ENCODE data around the gene EP400.

EP400 gene

GRCh38 chr12:131923260-131923659 is 26.5 kb upstream of the EP400 start:
- no peak for DNase-seq (ENCODE audit: low read depth in 1 of 2, low spot score in 1 of 2)

DNA sequence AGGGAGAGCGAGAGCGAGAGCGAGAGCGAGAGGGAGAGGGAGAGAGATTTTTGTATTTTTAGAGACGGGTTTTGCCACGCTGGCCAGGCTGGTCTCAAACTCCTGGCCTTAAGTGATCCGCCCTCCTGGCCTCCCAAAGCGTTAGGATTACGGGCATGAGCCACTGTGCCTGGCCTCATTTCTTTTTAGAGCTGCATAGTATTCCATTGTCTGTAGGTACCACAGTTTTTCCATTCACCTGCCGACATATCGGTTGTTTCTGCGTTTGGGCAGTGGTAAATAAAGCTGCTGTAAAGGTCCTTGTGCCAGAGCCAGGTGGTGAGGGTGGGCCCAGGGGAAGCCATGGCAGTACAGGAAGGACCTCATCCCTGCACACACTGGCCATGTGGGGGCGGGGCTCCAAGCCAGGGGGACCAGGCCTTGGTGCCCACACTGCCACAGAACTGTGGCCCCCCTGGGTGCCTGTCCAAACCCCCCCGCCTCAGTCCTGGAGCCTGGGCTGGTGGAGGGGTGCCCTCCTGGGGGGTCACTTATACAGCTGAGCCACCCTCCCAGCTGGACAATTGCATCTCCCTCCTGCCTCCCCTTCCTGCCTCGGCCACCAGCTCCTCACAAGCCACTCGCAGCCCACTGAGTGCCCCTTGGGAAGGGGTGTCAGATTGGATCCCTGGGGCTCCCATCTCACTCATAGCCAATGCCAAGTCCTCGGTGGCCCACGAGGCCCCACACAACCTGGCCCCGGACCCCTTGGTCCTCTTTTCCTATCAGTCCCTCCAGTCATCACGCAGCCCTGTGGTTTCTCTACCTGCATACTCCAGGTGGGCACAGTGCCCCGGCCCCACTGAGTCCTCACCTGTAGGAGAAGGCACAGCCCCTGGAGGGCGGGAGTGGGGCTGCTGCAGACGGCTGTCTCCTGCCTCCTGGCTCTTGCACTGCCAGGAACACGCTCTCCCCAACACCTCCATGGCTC is 22.3 kb upstream of the EP400 start:
- no peak for DNase-seq (ENCODE audit: low read depth in 1 of 2, low spot score in 1 of 2)

DNA sequence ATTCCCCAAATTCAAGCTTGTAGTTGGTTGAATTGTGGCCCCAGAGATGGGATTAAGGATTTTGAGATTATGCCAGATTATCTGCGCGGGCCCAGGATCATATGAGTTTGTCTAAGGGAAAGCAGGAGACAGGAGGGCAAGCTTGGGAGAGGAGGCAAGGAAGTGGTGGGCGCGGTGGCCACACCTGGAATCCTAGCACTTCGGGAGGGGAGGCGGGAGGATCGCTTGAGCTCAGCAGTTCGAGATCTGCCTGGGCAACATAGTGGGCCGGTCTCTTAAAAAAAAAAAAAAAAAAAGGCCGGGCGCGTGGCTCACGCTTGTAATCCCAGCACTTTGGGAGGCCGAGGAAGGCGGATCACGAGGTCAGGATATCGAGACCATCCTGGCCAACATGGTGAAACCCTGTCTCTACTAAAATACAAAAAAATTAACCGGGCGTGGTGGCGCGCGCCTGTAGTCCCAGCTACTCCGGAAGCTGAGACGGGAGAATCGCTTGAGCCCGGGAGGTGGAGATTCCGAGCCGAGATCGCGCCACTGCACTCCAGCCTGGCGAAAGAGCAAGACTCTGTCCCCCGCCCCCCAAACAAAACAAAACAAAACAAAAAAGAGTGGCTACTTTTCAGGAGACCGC is 21.5 kb upstream of the EP400 start:
- no peak for DNase-seq (ENCODE audit: low read depth in 1 of 2, low spot score in 1 of 2)

- peak; percentile 86 to 89 for DNase-seq (ENCODE audit: low read depth in 1 of 2, low spot score in 1 of 2)
These were observed 20.8 kb upstream of the EP400 start, which contains the start of gene PUS1 for GRCh38 chr12:131928711-131929580. TSS of gene PUS1 (plus strand) at chr12:131929276. CDS start at chr12:131929723, 447 bp downstream.

DNA sequence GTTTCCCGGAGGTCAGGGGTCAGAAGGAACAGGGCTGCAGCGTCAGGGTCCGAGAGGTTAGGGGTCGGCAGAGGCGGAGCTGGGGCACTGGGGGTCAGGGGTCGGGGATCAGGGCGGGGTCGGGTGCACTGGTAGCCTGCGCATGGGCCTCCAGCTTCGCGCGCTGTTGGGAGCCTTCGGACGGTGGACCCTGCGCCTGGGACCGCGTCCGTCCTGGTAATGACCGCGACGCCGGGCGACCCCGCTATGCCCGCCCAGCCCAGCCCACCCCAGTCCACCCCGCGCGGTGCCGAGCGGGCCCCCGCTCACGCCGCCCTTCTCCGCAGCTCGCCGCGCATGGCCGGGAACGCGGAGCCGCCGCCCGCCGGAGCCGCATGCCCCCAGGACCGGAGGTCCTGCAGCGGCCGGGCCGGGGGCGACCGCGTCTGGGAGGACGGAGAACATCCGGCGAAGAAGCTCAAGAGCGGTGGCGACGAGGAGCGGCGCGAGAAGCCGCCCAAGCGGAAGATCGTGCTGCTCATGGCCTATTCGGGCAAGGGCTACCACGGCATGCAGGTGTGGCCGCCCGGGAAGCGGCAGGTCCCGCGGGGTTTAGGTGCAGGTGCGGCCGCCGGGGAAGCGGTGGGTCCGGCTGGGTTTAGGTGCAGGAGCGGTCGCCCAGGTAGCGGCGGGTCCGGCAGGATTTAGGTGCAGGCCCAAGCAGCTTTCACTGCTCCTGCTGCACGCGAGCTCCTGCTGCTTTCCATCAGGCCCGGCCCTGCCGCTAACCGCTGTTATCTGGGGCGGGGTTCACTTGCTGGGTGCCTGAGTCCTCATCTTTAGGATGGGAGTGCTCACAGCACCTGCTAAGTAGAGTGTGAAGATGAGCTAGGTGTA is 19.9 kb upstream of the EP400 start:
- DNase-seq (ENCODE audit: low read depth in 1 of 2, low spot score in 1 of 2): no peak

- DNase-seq (ENCODE audit: low read depth in 1 of 2, low spot score in 1 of 2): no peak
These were observed 19.2 kb upstream of the EP400 start for GRCh38 chr12:131930510-131930909.

- no peak for DNase-seq (ENCODE audit: low read depth in 1 of 2, low spot score in 1 of 2)
These were observed 16.4 kb upstream of the EP400 start for GRCh38 chr12:131933387-131933786.

- DNase-seq (ENCODE audit: low read depth in 1 of 2, low spot score in 1 of 2): no peak
These were observed 15.2 kb upstream of the EP400 start for GRCh38 chr12:131934535-131934934.

- DNase-seq (ENCODE audit: low read depth in 1 of 2, low spot score in 1 of 2): no peak
These were observed 11.7 kb upstream of the EP400 start for GRCh38 chr12:131938082-131938481.

- no peak for DNase-seq (ENCODE audit: low read depth in 1 of 2, low spot score in 1 of 2)
These were observed 10.7 kb upstream of the EP400 start for GRCh38 chr12:131939007-131939406.

GRCh38 chr12:131940141-131940547 is 9.6 kb upstream of the EP400 start:
- DNase-seq (ENCODE audit: low read depth in 1 of 2, low spot score in 1 of 2): no peak

- DNase-seq (ENCODE audit: low read depth in 1 of 2, low spot score in 1 of 2): no peak
These were observed 8.4 kb upstream of the EP400 start for GRCh38 chr12:131941116-131941986.

- DNase-seq (ENCODE audit: low read depth in 1 of 2, low spot score in 1 of 2): no peak
These were observed 7.8 kb upstream of the EP400 start for GRCh38 chr12:131941987-131942341.

DNA sequence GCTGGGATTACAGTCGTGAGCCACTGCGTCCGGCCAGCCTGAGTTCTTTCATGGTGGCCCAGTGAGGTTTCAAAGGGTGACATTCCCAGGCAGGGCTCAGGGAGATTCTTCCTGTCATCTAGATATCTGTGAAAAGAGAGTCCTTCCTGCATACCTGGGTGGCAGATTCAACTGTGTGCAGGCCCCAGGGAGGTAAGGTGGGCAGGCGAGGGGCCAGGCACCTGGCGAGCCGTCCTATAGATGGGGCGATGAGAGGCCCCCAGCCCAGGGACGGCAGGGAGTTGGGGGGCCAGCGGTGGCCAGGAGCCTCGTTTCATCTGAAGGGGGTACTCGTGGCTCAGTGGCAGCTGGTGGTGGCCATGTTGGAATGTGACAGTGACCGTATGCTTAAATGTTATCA is 7.1 kb upstream of the EP400 start:
- no peak for DNase-seq (ENCODE audit: low read depth in 1 of 2, low spot score in 1 of 2)

GRCh38 chr12:131943389-131943788 is 6.4 kb upstream of the EP400 start:
- DNase-seq (ENCODE audit: low read depth in 1 of 2, low spot score in 1 of 2): no peak

DNA sequence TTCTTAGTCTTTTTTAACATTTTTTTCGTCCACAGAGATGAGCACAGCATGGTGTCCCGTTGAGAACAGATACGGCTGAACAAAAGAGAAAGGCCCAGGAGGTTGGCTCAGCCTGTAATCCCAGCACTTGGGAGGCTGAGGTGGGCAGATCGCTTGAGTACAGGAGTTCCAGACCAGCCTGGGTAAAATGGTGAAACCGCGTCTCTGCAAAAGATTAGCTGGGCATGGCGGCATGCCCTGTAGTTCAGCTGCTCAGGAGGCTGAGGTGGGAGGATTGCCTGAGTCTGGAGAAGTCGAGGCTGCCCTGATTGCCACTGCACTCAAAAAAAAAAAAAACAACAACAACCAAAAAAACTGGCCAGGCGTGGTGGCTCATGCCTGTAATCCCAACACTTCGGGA is 5.9 kb upstream of the EP400 start:
- no peak for DNase-seq (ENCODE audit: low read depth in 1 of 2, low spot score in 1 of 2)

- DNase-seq (ENCODE audit: low read depth in 1 of 2, low spot score in 1 of 2): no peak
These were observed 5.0 kb upstream of the EP400 start for GRCh38 chr12:131944601-131945251.

DNA sequence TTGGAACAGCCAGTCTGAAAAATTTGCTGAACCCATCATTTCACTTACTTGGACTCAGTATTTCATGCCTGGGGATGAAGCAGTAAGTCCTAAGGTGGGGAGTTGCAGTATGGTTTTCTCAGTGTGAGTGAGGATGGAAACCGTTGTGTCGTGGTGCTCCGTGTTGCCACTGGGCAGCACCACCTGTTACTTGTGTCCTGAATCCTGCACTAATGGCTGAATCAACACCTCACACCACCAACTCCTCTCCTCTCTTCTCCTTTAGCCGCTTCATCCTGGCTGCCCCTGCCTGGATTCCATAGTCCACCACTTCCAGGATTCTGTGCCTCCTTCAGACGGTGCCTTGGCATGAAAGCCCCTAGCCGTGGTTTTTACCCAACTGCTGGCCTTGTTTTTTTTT is 3.0 kb upstream of the EP400 start:
- DNase-seq (ENCODE audit: low read depth in 1 of 2, low spot score in 1 of 2): no peak

- DNase-seq (ENCODE audit: low read depth in 1 of 2, low spot score in 1 of 2): no peak
These were observed 2.2 kb upstream of the EP400 start for GRCh38 chr12:131947482-131948027.
